Nephron progenitor cell (in vitro differentiated cells): ENCODE data around the gene RAB27B.

Source experiments
- DNase-seq: peaks from one replicate; pipeline ENCODE4 v3.0.0; 2021
- H3K27ac Mint-ChIP-seq: 2 replicates; pipeline ENCODE4 v1.8.0; 2021; ENCODE audit warnings: mild to moderate bottlenecking, moderate library complexity, mixed read lengths
- H3K27me3 Mint-ChIP-seq: 2 replicates; pipeline ENCODE4 v1.8.0; 2021; ENCODE audit warnings: mild to moderate bottlenecking, low read depth, mixed read lengths; ENCODE audit not compliant: poor library complexity
- H3K36me3 Mint-ChIP-seq: 2 replicates; pipeline ENCODE4 v1.8.0; 2021; ENCODE audit warnings: low read depth, mixed read lengths
- H3K4me1 Mint-ChIP-seq: 2 replicates; pipeline ENCODE4 v1.8.0; 2021; ENCODE audit warnings: mixed read lengths
- H3K4me3 Mint-ChIP-seq: 2 replicates; pipeline ENCODE4 v1.8.0; 2021; ENCODE audit warnings: mild to moderate bottlenecking, moderate library complexity, mixed read lengths
- H3K9me3 Mint-ChIP-seq: 2 replicates; pipeline ENCODE4 v1.8.0; 2021; ENCODE audit warnings: mild to moderate bottlenecking, moderate library complexity, mixed read lengths
- CTCF ChIP-seq: fragments of 200-600 bp; sonication (generic); IDR thresholded peaks from 2 replicates; pipeline ENCODE4 v1.5.0; 2021; ENCODE audit warnings: antibody characterized with exemption

Gene RAB27B

GRCh38 chr18:54932472-54932871 lies 104.2 kb downstream of the RAB27B start:
- Mint-ChIP-seq H3K27ac (no peak overlapping the region), H3K27me3 (peaks cover 7% of the 10 kb centered on the region)

GRCh38 chr18:54938506-54938905 lies 110.2 kb downstream of the RAB27B start:
- no peak overlapping the region for H3K27ac Mint-ChIP-seq
- TF ChIP-seq CTCF = no peak
- no peak overlapping the region for H3K4me3 Mint-ChIP-seq
- H3K36me3 Mint-ChIP-seq = no peaks in the 10 kb centered on the region
- DNase-seq = no peak
- H3K9me3 Mint-ChIP-seq = no peaks in the 10 kb centered on the region
- peaks cover 3% of the 10 kb centered on the region for H3K27me3 Mint-ChIP-seq
- no peaks in the 10 kb centered on the region for H3K4me1 Mint-ChIP-seq

More at GRCh38 chr18:54932472-54932871, 104.2 kb downstream of the RAB27B start:
- no peak for DNase-seq
- no peak for TF ChIP-seq CTCF
- Mint-ChIP-seq H3K4me1 (no peaks in the 10 kb centered on the region), H3K4me3 (no peak overlapping the region), H3K36me3 (no peaks in the 10 kb centered on the region), H3K9me3 (no peaks in the 10 kb centered on the region)

- no peaks in the 10 kb centered on the region for H3K36me3 Mint-ChIP-seq
- DNase-seq = no peak
- no peak overlapping the region for H3K27ac Mint-ChIP-seq
- no peak overlapping the region for H3K4me3 Mint-ChIP-seq
- peaks cover 3% of the 10 kb centered on the region for H3K27me3 Mint-ChIP-seq
- H3K4me1 Mint-ChIP-seq = no peaks in the 10 kb centered on the region
- TF ChIP-seq CTCF = no peak
- no peaks in the 10 kb centered on the region for H3K9me3 Mint-ChIP-seq
These were observed 111.2 kb downstream of the RAB27B start for GRCh38 chr18:54939361-54939917.

GRCh38 chr18:54942144-54942543 lies 113.9 kb downstream of the RAB27B start:
- DNase-seq = no peak
- H3K4me3 Mint-ChIP-seq = no peak overlapping the region
- no peak for TF ChIP-seq CTCF
- no peaks in the 10 kb centered on the region for H3K4me1 Mint-ChIP-seq
- H3K27ac Mint-ChIP-seq = no peak overlapping the region
- no peaks in the 10 kb centered on the region for H3K9me3 Mint-ChIP-seq
- no peaks in the 10 kb centered on the region for H3K36me3 Mint-ChIP-seq
- H3K27me3 Mint-ChIP-seq = peaks cover 3% of the 10 kb centered on the region

- Mint-ChIP-seq H3K4me3 (no peak overlapping the region), H3K27me3 (peaks cover 3% of the 10 kb centered on the region), H3K4me1 (no peaks in the 10 kb centered on the region), H3K36me3 (no peaks in the 10 kb centered on the region), H3K9me3 (no peaks in the 10 kb centered on the region), H3K27ac (no peak overlapping the region)
- DNase-seq = no peak
- TF ChIP-seq CTCF = no peak
These were observed 114.3 kb downstream of the RAB27B start for GRCh38 chr18:54942569-54942968.
